Measurements from ENCODE around the gene CACNA2D2. TPM values are rescaled to one million over a fixed set of nuclear protein-coding genes. Genes with fewer than 3 reads are reported as not detected.

CACNA2D2 gene
- total RNA-seq, 1 experiment from 2014 or later, result 27.7 TPM

DNA sequence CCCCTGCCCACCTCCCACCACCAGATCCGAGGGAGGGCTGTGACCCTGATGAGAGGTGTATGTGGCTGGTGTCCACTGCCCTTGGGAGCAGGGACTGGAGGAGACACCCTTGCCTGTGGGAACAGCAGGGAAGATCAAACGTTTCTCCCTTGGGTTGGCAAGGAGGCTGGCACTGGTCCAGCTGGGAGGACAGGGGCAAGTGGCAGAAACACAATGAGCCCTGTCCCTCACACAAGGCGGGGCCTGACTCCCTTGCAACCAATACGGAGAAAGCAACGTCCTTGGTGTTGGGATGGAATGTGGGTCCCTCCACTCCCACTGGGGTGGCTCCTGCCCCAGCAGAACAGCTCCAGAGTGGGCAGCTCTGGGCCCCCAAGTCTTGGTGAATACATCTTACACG lies 186.1 kb downstream of the CACNA2D2 start:
- Mint-ChIP-seq H3K4me3 (no peak overlapping the region), H3K4me1 (peaks cover 15 to 30% of the 10 kb centered on the region in 2 experiments), H3K27ac (0 out of 7 replicates have a peak overlapping the region, but pooled peaks of 1 of the 3 experiments have one; percentile 28), H3K9me3 (peaks cover 5 to 7% of the 10 kb centered on the region in 2 experiments), H3K36me3 (ENCODE audit: insufficient read depth in 1 of 3, low read depth in 3 of 3) (peaks cover 48 to 57% (median 56%) of the 10 kb centered on the region in 3 experiments), H3K27me3 (ENCODE audit: low read depth) (no peaks in the 10 kb centered on the region)
- H4K5ac ChIP-seq (ENCODE audit: insufficient read length, low read depth, low read length), result no peak overlapping the region
- H3K23ac ChIP-seq (ENCODE audit: insufficient read length, low read depth, low read length), result no peak overlapping the region
- no peak overlapping the region for H2BK15ac ChIP-seq (ENCODE audit: low read depth, low read length)
- H2BK5ac ChIP-seq (ENCODE audit: insufficient read length, low read length), result no peak overlapping the region
- H3K4me2 ChIP-seq (ENCODE audit: insufficient read depth, insufficient read length, low read length), result no peak overlapping the region
- H4K20me1 ChIP-seq (ENCODE audit: control insufficient read depth, insufficient read depth, insufficient read length), result no peaks in the 10 kb centered on the region
- no peaks in the 10 kb centered on the region for H3K27me3 ChIP-seq (ENCODE audit: insufficient read depth, low read length)
- no peak overlapping the region for H3K56ac ChIP-seq (ENCODE audit: insufficient read length, low read depth, low read length)
- no peak overlapping the region for H3T11ph ChIP-seq (ENCODE audit: low read length)
- H4K8ac ChIP-seq (replicated peaks; ENCODE audit: insufficient read length, low read depth, low read length), result no peak overlapping the region
- H3K79me1 ChIP-seq (ENCODE audit: insufficient read depth, low read depth, low read length, poor library complexity, severe bottlenecking), result no peaks in the 10 kb centered on the region
- H2BK20ac ChIP-seq (ENCODE audit: low read depth, low read length, poor library complexity, severe bottlenecking), result no peak overlapping the region
- no peak overlapping the region for H3K4ac ChIP-seq (ENCODE audit: low read depth, low read length)
- no peak overlapping the region for H2BK12ac ChIP-seq (ENCODE audit: insufficient read length, low read depth, low read length)
- H3K79me2 ChIP-seq (ENCODE audit: insufficient read depth, low read length), result peaks cover 5% of the 10 kb centered on the region; the same call in 1 of the 2 replicates
- no peak overlapping the region for H3K27ac ChIP-seq (ENCODE audit: insufficient read length, low read depth, low read length)
- no peaks in the 10 kb centered on the region for H3K9me3 ChIP-seq (ENCODE audit: control insufficient read depth, low read depth, low read length)
- no peak overlapping the region for H4K91ac ChIP-seq (ENCODE audit: insufficient read length, low read depth, low read length)
- no peak overlapping the region for H2BK120ac ChIP-seq (ENCODE audit: low read depth, low read length, poor library complexity, severe bottlenecking)
- H3K23me2 ChIP-seq (ENCODE audit: insufficient read length, low read depth, low read length, poor library complexity, severe bottlenecking), result peaks cover 7% of the 10 kb centered on the region
- TF ChIP-seq, protein P1, sequence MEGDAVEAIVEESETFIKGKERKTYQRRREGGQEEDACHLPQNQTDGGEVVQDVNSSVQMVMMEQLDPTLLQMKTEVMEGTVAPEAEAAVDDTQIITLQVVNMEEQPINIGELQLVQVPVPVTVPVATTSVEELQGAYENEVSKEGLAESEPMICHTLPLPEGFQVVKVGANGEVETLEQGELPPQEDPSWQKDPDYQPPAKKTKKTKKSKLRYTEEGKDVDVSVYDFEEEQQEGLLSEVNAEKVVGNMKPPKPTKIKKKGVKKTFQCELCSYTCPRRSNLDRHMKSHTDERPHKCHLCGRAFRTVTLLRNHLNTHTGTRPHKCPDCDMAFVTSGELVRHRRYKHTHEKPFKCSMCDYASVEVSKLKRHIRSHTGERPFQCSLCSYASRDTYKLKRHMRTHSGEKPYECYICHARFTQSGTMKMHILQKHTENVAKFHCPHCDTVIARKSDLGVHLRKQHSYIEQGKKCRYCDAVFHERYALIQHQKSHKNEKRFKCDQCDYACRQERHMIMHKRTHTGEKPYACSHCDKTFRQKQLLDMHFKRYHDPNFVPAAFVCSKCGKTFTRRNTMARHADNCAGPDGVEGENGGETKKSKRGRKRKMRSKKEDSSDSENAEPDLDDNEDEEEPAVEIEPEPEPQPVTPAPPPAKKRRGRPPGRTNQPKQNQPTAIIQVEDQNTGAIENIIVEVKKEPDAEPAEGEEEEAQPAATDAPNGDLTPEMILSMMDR (conservative IDR thresholded peaks at IDR 0.05), result no peak
- H3K14ac ChIP-seq (ENCODE audit: insufficient read depth, low read length), result no peak overlapping the region
- DNase-seq, result no peak
- no peaks in the 10 kb centered on the region; the same call in 1 of the 2 replicates for H3K4me1 ChIP-seq (ENCODE audit: insufficient read depth, low read length)
- H2AK5ac ChIP-seq (ENCODE audit: insufficient read length, low read length), result no peak overlapping the region
- no peak overlapping the region for H2AFZ ChIP-seq (ENCODE audit: low read length)
- H3K18ac ChIP-seq (ENCODE audit: insufficient read length, low read depth, low read length), result no peak overlapping the region
- WGBS (ENCODE audit: extremely low coverage, insufficient read length, low lambda C conversion rate), result no CpG with 5 or more reads among the region's 6 CpGs
- no peak overlapping the region for H3K9ac ChIP-seq (ENCODE audit: extremely low read depth, insufficient read length, low read length)
